B cell (primary cell): ENCODE data around the gene GSC2. TPM values are rescaled to one million over a fixed set of nuclear protein-coding genes. Genes with fewer than 3 reads are reported as not detected.

Experiments used
- ATAC-seq: fragments of 200-7000 bp; cut with Tn5 transposase; one replicate; pipeline ENCODE4 v1.10.0; 2021; ENCODE audit warnings: low read depth, mild to moderate bottlenecking, moderate number of reproducible peaks, moderate library complexity
- CTCF ChIA-PET: fragments of 350-600 bp; sonication (Branson Sonifier 250); formaldehyde crosslinking; loops from one replicate; lab custom pipeline; 2021; ENCODE audit warnings: antibody characterized with exemption, inconsistent platforms; lab: Charles Lee
- POLR2A ChIA-PET: fragments of 350-600 bp; sonication (Branson Sonifier 250); formaldehyde crosslinking; loops from one replicate; lab custom pipeline; 2021; ENCODE audit warnings: antibody characterized with exemption; lab: Charles Lee
- DNase-seq: peaks from one replicate; pipeline ENCODE4 v3.0.0; 2013
- H2AFZ ChIP-seq: 2 replicates; pipeline ENCODE4 v1.6.1; 2012; ENCODE audit warnings: mild to moderate bottlenecking, low read depth, low read length; ENCODE audit not compliant: insufficient read depth, poor library complexity, severe bottlenecking
- H3K27ac ChIP-seq, 2 donors: 1 replicate in 1 of 2; 2 replicates in 1 of 2; pipeline ENCODE4 v1.5.1; 2012 to 2013; ENCODE audit warnings: low read length in 2 of 2, mild to moderate bottlenecking in 2 of 2, moderate library complexity in 1 of 2
- H3K27me3 ChIP-seq, 4 experiments: fragments of 200-600 bp in 1 of 4; sonication (generic) in 1 of 4; replicated peaks in 1 of 4; 1 replicate in 2 of 4; 2 replicates in 2 of 4; pipeline versions ENCODE4 v1.6.1 to v1.7.0; 2013 to 2016; ENCODE audit warnings: low read length in 3 of 4, mild to moderate bottlenecking in 2 of 4, mixed read lengths in 1 of 4, moderate library complexity in 1 of 4; ENCODE audit not compliant: insufficient read depth in 4 of 4, control insufficient read depth in 3 of 4; ENCODE audit errors: control extremely low read depth in 1 of 4
- H3K36me3 ChIP-seq, 2 experiments: replicated peaks in 1 of 2; 1 replicate in 1 of 2; 2 replicates in 1 of 2; pipeline versions ENCODE4 v1.6.1 to v1.7.1; 2013; ENCODE audit warnings: low read length in 1 of 2; ENCODE audit not compliant: insufficient read depth in 2 of 2, control insufficient read depth in 1 of 2; ENCODE audit errors: control extremely low read depth in 1 of 2, extremely low read depth in 1 of 2
- H3K4me1 ChIP-seq, 2 donors: fragments of 200-600 bp in 1 of 2; sonication (generic) in 1 of 2; 1 replicate in 1 of 2; 2 replicates in 1 of 2; pipeline versions ENCODE4 v1.5.1 to v1.6.1; 2013 to 2017; ENCODE audit warnings: low read length in 2 of 2; ENCODE audit not compliant: control insufficient read depth in 2 of 2, insufficient read depth in 2 of 2
- H3K4me2 ChIP-seq: replicated peaks from 2 replicates; pipeline ENCODE3; 2012; ENCODE audit warnings: mild to moderate bottlenecking, low read depth, low read length; ENCODE audit not compliant: poor library complexity, severe bottlenecking
- H3K4me3 ChIP-seq, 5 experiments: fragments of 200-600 bp in 1 of 5; sonication (generic) in 1 of 5; 1 replicate in 3 of 5; 2 replicates in 2 of 5; pipeline versions ENCODE4 v1.5.1 to v1.7.0; 2011 to 2016; ENCODE audit warnings: low read length in 4 of 5, mild to moderate bottlenecking in 4 of 5, low read depth in 2 of 5, control low read depth in 1 of 5, moderate library complexity in 1 of 5; ENCODE audit not compliant: insufficient read depth in 1 of 5; ENCODE audit errors: control extremely low read depth in 1 of 5, extremely low read depth in 1 of 5
- H3K79me2 ChIP-seq: fragments of 200-600 bp; sonication (generic); one replicate; pipeline ENCODE4 v1.6.0; 2016; ENCODE audit warnings: low read length; ENCODE audit not compliant: control insufficient read depth, insufficient read depth
- H3K9ac ChIP-seq: fragments of 200-600 bp; sonication (generic); 2 replicates; pipeline ENCODE4 v1.6.1; 2017; ENCODE audit warnings: mild to moderate bottlenecking, low read length, moderate library complexity
- H3K9me3 ChIP-seq, 3 donors: one replicate each; pipeline versions ENCODE4 v1.6.1 to v1.7.1; 2013; ENCODE audit warnings: low read length in 2 of 3; ENCODE audit not compliant: control insufficient read depth in 2 of 3, insufficient read depth in 1 of 3; ENCODE audit errors: control extremely low read depth in 1 of 3
- H4K20me1 ChIP-seq: 2 replicates; pipeline ENCODE4 v1.6.0; 2012; ENCODE audit warnings: mild to moderate bottlenecking, low read length; ENCODE audit not compliant: insufficient read depth, control insufficient read depth, poor library complexity, severe bottlenecking
- H3K27ac Mint-ChIP-seq: one replicate; pipeline ENCODE4 v1.8.0; 2021; ENCODE audit warnings: mixed read lengths
- H3K27me3 Mint-ChIP-seq: one replicate; pipeline ENCODE4 v1.8.0; 2021; ENCODE audit warnings: mixed read lengths
- H3K4me1 Mint-ChIP-seq: one replicate; pipeline ENCODE4 v1.8.0; 2021; ENCODE audit warnings: mixed read lengths
- H3K4me3 Mint-ChIP-seq: one replicate; pipeline ENCODE4 v1.8.0; 2021; ENCODE audit warnings: mixed read lengths
- H3K9me3 Mint-ChIP-seq: one replicate; pipeline ENCODE4 v1.8.0; 2022; ENCODE audit warnings: mixed read lengths; ENCODE audit not compliant: insufficient read depth
- EZH2 ChIP-seq: IDR thresholded peaks from 2 replicates; pipeline ENCODE4 v1.6.1; 2012; ENCODE audit warnings: borderline replicate concordance, low read depth, mild to moderate bottlenecking, moderate library complexity, low read length; ENCODE audit not compliant: insufficient read depth, poor library complexity, severe bottlenecking
- WGBS: methylation state at CpG from one replicate; pipeline ENCODE4 v1.1.5; 2013; ENCODE audit warnings: missing lambda C conversion rate; ENCODE audit not compliant: insufficient coverage; 5-methylcytosine and 5-hydroxymethylcytosine counted together
- intact Hi-C: fragments of 100-400 bp; cut with micrococcal nuclease; formaldehyde crosslinking; loops from one replicate; pipeline ENCODE4 v1.10.0; 2022
- polyA plus RNA-seq: library from polyadenylated mRNA; depleted of rRNA; stranded (reverse); fragments of >200 nt; gene quantifications from 2 replicates; pipeline ENCODE4 v1.2.3, GENCODE V29; 2012
- total RNA-seq, 2 donors: library from RNA; stranded (reverse); fragments of 120-200 nt in 1 of 2; gene quantifications; 1 replicate in 1 of 2; 2 replicates in 1 of 2; pipeline versions ENCODE4 v1.2.3 to v1.2.4, GENCODE V29; 2013 to 2022
- TF ChIP-seq, protein P1 (sequence below): fragments of 200-600 bp; IDR thresholded peaks from one replicate; pipeline ENCODE4 v1.8.0; 2022; ENCODE audit warnings: antibody characterized with exemption, mild to moderate bottlenecking

Gene GSC2
- total and polyA plus RNA-seq, 2 donors (not counting 1 experiment from before 2014, with no cell fraction given): not detected

DNA sequence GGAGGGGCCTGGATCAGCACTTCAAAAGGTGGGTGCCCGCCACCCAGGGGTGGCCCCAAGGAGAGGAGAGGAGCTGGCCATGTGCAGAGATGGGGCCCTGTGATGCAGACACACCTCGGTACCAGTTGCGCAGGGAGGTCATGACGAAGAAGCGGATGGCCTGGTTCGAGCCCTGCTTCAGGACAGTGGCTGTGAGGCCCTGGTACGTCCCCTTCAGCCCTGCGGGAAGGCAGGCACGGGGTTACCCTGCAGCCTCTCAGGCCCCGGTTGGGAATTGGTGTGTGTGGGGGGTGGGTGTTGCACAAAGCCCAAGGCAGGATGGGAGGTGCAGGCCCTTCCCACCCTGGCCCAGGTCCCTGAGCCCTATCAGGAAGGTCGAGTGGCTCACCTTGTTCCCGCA, 26.6 kb upstream of the GSC2 start:
- peak; percentile 21 for DNase-seq
- WGBS: 93% methylated on average over 11 of the region's 12 CpGs
- Mint-ChIP-seq H3K9me3 (no peaks in the 10 kb centered on the region), H3K27ac (peak overlapping the region; percentile 74), H3K4me1 (peaks cover 53% of the 10 kb centered on the region), H3K27me3 (no peaks in the 10 kb centered on the region), H3K4me3 (peak overlapping the region; percentile 78)
- peaks cover 0 to 3% (median 0%) of the 10 kb centered on the region in 3 donors for H3K9me3 ChIP-seq
- H2AFZ ChIP-seq: no peak overlapping the region
- H3K79me2 ChIP-seq: peaks cover 31% of the 10 kb centered on the region
- ChIA-PET POLR2A (interaction anchor here (1.1 kb wide), 1 partner anchor 33 kb away, joined by 3 read pairs; the partner anchor contains the start of gene ESS2), CTCF (no interaction called here)
- H3K27me3 ChIP-seq: no peaks in the 10 kb centered on the region
- H3K9ac ChIP-seq: no peak overlapping the region
- TF ChIP-seq EZH2: no peak
- TF ChIP-seq, protein P1, sequence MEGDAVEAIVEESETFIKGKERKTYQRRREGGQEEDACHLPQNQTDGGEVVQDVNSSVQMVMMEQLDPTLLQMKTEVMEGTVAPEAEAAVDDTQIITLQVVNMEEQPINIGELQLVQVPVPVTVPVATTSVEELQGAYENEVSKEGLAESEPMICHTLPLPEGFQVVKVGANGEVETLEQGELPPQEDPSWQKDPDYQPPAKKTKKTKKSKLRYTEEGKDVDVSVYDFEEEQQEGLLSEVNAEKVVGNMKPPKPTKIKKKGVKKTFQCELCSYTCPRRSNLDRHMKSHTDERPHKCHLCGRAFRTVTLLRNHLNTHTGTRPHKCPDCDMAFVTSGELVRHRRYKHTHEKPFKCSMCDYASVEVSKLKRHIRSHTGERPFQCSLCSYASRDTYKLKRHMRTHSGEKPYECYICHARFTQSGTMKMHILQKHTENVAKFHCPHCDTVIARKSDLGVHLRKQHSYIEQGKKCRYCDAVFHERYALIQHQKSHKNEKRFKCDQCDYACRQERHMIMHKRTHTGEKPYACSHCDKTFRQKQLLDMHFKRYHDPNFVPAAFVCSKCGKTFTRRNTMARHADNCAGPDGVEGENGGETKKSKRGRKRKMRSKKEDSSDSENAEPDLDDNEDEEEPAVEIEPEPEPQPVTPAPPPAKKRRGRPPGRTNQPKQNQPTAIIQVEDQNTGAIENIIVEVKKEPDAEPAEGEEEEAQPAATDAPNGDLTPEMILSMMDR: no peak
- peaks cover 40 to 62% of the 10 kb centered on the region in 2 donors for H3K4me1 ChIP-seq
- ATAC-seq: no peak
- peaks cover 0 to 4% of the 10 kb centered on the region in 2 experiments for H3K36me3 ChIP-seq
- H3K4me3 ChIP-seq: no peak overlapping the region
- no peak overlapping the region for H3K4me2 ChIP-seq
- H4K20me1 ChIP-seq: peaks cover 37% of the 10 kb centered on the region
- intact Hi-C loops: no loop called here
- no peak overlapping the region for H3K27ac ChIP-seq

DNA sequence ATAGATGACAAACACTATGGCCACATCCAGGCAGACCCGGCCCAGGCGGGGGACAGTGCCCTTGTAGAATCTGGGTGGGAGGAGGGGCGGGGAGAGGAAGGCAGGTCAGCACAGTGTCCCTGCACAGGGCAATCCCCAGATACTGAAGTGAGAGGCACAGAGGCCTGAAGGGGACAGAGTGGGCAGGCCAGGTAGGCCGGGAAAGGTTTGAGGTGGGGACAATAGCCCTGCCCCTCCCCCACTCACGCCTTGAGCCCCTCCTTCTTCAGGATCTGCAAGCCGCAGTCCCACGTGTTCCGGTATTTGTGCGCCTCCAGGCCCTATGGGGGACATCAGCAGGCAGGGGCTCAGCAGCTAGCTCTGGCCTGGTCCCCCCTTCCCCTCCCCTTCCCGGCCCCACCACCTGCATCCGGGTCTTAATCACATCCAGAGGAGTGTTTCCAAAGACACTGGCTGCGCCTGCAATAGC, 26.1 kb upstream of the GSC2 start:
- POLR2A ChIA-PET: interaction anchor here (1.1 kb wide), 1 partner anchor 32 kb away, joined by 3 read pairs; the partner anchor contains the start of gene ESS2
- intact Hi-C loops: no loop called here
- H3K4me1 Mint-ChIP-seq: peaks cover 57% of the 10 kb centered on the region
- Histone ChIP-seq H3K4me2 (no peak overlapping the region), H3K36me3 (peaks cover 0 to 4% of the 10 kb centered on the region in 2 experiments), H3K4me3 (no peak overlapping the region), H3K9me3 (peaks cover 0 to 3% (median 0%) of the 10 kb centered on the region in 3 donors), H4K20me1 (peaks cover 37% of the 10 kb centered on the region), H2AFZ (no peak overlapping the region), H3K27ac (no peak overlapping the region), H3K4me1 (peaks cover 40 to 62% of the 10 kb centered on the region in 2 donors), H3K27me3 (no peaks in the 10 kb centered on the region), H3K9ac (no peak overlapping the region), H3K79me2 (peaks cover 36% of the 10 kb centered on the region)
- TF ChIP-seq EZH2: no peak
- TF ChIP-seq, protein P1: no peak
- H3K4me3 Mint-ChIP-seq: peak overlapping the region; percentile 78
- DNase-seq (no peak), ATAC-seq (no peak)
- 87% methylated on average over 10 of the region's 12 CpGs for WGBS
- CTCF ChIA-PET: no interaction called here
- no peaks in the 10 kb centered on the region for H3K27me3 Mint-ChIP-seq
- H3K9me3 Mint-ChIP-seq: no peaks in the 10 kb centered on the region
- peak overlapping the region; percentile 22 for H3K27ac Mint-ChIP-seq
